Endothelial cell of umbilical vein (primary cell): ENCODE data around the gene AXDND1.
"Not testable (repeated sequence)": the region's sequence is repeated elsewhere in the genome, so short reads cannot be mapped to it uniquely, and the experiment has no call there.

ENCODE experiments used
- POLR2A ChIP-seq: IDR thresholded peaks from 2 replicates; pipeline ENCODE4 v1.6.1; 2012; ENCODE audit warnings: low read depth, mild to moderate bottlenecking, control low read depth, low read length
- TF ChIP-seq, protein P1 (sequence below), 2 donors: IDR thresholded peaks; 1 replicate in 1 of 2; 2 replicates in 1 of 2; pipeline ENCODE4 v1.5.1; 2011; ENCODE audit warnings: low read length in 2 of 2, mild to moderate bottlenecking in 2 of 2, moderate library complexity in 2 of 2, control low read depth in 1 of 2, inconsistent platforms in 1 of 2, low read depth in 1 of 2; ENCODE audit not compliant: insufficient read depth in 1 of 2; ENCODE audit errors: extremely low read depth in 1 of 2

DNA sequence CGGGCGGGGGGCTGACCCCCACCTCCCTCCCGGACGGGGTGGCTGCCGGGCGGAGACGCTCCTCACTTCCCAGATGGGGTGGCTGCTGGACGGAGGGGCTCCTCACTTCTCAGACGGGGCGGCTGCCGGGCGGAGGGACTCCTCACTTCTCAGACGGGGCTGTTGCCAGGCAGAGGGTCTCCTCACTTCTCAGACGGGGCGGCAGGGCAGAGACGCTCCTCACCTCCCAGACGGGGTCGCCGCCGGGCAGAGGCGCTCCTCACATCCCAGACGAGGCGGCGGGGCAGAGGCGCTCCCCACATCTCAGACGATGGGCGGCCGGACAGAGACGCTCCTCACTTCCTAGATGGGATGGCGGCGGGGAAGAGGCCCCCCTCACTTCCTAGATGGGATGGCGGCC lies 52.9 kb downstream of the AXDND1 start:
- TF ChIP-seq, protein P1, sequence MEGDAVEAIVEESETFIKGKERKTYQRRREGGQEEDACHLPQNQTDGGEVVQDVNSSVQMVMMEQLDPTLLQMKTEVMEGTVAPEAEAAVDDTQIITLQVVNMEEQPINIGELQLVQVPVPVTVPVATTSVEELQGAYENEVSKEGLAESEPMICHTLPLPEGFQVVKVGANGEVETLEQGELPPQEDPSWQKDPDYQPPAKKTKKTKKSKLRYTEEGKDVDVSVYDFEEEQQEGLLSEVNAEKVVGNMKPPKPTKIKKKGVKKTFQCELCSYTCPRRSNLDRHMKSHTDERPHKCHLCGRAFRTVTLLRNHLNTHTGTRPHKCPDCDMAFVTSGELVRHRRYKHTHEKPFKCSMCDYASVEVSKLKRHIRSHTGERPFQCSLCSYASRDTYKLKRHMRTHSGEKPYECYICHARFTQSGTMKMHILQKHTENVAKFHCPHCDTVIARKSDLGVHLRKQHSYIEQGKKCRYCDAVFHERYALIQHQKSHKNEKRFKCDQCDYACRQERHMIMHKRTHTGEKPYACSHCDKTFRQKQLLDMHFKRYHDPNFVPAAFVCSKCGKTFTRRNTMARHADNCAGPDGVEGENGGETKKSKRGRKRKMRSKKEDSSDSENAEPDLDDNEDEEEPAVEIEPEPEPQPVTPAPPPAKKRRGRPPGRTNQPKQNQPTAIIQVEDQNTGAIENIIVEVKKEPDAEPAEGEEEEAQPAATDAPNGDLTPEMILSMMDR (IDR thresholded peaks at IDR 0.05; ENCODE audit: extremely low read depth in 1 of 2, insufficient read depth in 1 of 2, low read depth in 1 of 2, low read length in 2 of 2): not testable (repeated sequence)
- TF ChIP-seq POLR2A: not testable (repeated sequence)
